Lower leg skin (tissue), 4 donors: ENCODE results near the gene LECT2. TPM values are rescaled to one million over a fixed set of nuclear protein-coding genes. Genes with fewer than 3 reads are reported as not detected.

Experiments
- DNase-seq, 2 donors: peaks; one replicate each; pipeline ENCODE4 v3.0.0-alpha.2; 2019; ENCODE audit warnings: low spot score in 2 of 2
- H3K4me3 ChIP-seq: fragments of 200-600 bp; sonication (generic); 2 replicates; pipeline ENCODE4 v1.5.1; 2017; ENCODE audit warnings: mild to moderate bottlenecking, low read depth; ENCODE audit not compliant: poor library complexity, severe bottlenecking
- POLR2A ChIP-seq, 2 donors: fragments of 450-650 bp; IDR thresholded peaks; one replicate each; pipeline ENCODE4 v1.6.1; 2016 to 2017; ENCODE audit warnings: antibody characterized with exemption in 2 of 2, mild to moderate bottlenecking in 1 of 2, moderate library complexity in 1 of 2
- WGBS, 2 donors: methylation state at CpG; one replicate each; pipeline ENCODE4 v1.1.5; 2018; 5-methylcytosine and 5-hydroxymethylcytosine counted together
- intact Hi-C: fragments of 100-400 bp; cut with DNase I; formaldehyde crosslinking; loops from one replicate; pipeline ENCODE4 v1.15.0; 2023; ENCODE audit warnings: low total_unique reads
- total RNA-seq, 4 donors: library from RNA; depleted of rRNA; stranded (reverse); fragments of >200 nt; gene quantifications; one replicate each; pipeline ENCODE4 v1.1.0, GENCODE V29; 2016
- TF ChIP-seq, protein P1 (sequence below), 3 donors: fragments of 450-650 bp; IDR thresholded peaks; one replicate each; pipeline ENCODE4 v1.5.1; 2016; ENCODE audit warnings: antibody characterized with exemption in 3 of 3, mild to moderate bottlenecking in 3 of 3, moderate library complexity in 2 of 3

Gene LECT2
- total RNA-seq, 4 donors from 2014 or later, result not detected

DNA sequence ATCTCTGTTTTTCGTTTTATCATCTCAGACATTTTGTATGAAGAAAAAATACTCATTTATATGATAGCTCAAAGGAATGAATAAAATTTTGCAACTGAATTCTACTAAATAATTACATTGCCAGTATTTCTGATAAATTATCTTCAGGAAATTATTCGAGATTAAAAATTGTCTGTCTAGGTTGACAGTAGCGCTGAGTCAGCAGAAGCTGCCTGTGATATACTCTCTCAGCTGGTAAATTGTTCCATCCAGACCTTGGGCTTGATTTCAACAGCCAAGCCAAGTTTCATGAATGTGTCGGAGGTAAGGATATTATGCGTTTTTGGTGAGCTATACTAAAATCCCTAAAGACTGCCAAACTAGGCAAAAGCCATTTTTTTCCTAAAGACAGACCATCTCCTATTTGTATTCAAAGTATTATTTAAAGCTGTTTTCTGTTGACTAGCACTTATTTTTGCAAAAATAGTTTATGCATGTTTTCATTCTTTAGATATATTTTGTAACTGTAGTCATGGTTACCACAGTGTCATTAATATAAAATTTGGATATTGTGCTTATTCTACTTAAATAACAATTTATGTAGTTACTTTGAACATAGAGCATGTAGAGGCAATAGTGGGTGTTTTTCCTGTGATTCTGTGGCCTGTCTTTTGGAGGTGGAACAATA, 17.4 kb downstream of the LECT2 start:
- H3K4me3 ChIP-seq, result no peak overlapping the region
- 80 to 85% methylated on average over 5 of the region's 5 CpGs for WGBS, 2 donors
- TF ChIP-seq, protein P1, sequence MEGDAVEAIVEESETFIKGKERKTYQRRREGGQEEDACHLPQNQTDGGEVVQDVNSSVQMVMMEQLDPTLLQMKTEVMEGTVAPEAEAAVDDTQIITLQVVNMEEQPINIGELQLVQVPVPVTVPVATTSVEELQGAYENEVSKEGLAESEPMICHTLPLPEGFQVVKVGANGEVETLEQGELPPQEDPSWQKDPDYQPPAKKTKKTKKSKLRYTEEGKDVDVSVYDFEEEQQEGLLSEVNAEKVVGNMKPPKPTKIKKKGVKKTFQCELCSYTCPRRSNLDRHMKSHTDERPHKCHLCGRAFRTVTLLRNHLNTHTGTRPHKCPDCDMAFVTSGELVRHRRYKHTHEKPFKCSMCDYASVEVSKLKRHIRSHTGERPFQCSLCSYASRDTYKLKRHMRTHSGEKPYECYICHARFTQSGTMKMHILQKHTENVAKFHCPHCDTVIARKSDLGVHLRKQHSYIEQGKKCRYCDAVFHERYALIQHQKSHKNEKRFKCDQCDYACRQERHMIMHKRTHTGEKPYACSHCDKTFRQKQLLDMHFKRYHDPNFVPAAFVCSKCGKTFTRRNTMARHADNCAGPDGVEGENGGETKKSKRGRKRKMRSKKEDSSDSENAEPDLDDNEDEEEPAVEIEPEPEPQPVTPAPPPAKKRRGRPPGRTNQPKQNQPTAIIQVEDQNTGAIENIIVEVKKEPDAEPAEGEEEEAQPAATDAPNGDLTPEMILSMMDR (IDR thresholded peaks at IDR 0.05), result no peak
- no peak for TF ChIP-seq POLR2A (IDR thresholded peaks at IDR 0.05)
- intact Hi-C loops, result no loop called here
- no peak for DNase-seq

DNA sequence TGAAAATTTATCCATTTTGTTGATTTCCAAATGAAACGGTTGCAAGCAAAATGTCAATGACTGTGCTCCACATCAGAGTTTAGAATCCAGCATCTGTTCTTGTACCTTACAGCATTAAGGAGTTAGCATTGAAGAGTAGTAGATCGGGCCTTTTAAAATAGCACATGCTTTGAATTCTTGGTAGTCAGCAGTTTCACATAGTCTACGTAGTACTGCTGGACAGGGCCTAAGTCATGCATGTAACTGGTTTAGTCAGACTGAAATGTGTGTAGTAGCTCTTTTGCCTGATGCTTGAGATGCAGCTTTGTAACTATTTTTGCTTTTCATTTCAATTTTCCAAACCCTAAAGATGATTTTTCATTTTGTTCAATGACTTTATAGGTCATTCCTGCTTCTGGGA, 19.8 kb downstream of the LECT2 start:
- DNase-seq, result no peak
- no peak for TF ChIP-seq POLR2A (IDR thresholded peaks at IDR 0.05)
- TF ChIP-seq, protein P1 (IDR thresholded peaks at IDR 0.05), result no peak
- intact Hi-C loops, result no loop called here
- WGBS, 2 donors, result 74 to 75% methylated on average over 3 of the region's 3 CpGs
- no peak overlapping the region for H3K4me3 ChIP-seq

DNA sequence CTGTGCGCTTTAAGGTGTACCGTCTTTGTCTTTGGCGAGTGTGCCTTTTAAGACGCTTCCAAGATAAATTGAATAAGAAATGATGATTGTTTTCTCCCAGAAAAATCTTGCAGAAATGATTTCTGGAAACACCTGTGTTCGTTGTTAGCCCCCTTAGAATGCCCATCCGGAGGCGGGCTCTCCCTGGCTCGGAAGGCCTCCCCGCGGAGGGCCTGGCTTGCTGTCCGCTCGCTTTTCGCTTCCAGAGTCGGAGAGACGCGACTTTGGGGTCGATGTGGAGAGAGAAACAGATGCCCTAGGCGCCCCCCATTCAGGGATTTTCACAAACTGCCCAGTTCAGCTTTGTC, 23.9 kb downstream of the LECT2 start:
- no peak for TF ChIP-seq POLR2A (IDR thresholded peaks at IDR 0.05)
- TF ChIP-seq, protein P1 (IDR thresholded peaks at IDR 0.05), result no peak
- no peak for DNase-seq
- H3K4me3 ChIP-seq, result no peak overlapping the region
- intact Hi-C loops, result no loop called here
- 58 to 69% methylated on average over 18 of the region's 18 CpGs for WGBS, 2 donors

DNA sequence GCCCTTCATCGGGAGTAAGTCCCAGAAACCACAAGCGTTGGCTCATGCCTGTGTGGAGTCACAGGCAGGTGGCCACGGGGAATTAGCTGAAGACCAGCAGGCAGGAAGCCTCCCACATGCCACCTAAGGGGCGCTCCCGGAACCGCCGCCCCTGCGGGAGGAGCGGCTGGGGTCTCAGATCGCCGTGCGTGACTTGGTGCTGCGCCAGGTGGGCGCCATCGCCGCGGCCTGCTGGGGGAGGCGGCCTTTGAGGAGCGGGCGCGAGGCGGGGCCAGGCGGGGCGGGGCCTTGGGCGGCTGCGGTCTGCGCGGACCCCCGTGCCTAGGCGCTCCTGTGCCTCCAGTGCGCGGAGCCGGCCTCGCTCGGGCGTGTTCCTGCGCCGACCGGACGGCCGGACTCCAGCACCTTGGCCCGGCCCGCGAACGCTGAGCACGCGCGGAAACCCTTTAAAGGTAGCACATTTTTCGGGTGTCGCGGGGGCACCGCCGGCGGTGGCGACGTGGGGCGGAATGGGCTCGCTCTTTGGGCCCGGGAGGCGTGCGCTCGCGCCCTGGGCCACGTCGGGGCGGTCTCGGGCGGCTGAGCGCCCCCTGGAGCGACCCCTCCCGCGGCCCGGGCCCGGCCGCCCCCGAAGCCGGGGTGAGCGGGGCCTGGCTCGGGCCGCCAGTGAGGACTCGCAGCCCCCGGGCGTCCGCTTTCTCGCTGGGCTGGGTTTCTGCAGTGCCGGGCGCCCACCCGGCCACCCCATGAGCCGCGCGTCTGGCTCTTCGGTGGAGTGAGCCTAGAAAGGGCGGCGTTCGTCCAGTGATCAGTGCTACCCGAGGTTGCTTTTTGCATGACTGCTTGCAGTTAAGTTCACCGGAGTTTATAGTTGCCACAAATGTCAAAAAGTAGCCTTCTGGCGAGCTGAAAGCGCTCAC, 24.5 kb downstream of the LECT2 start:
- H3K4me3 ChIP-seq, result no peak overlapping the region
- no peak for DNase-seq
- WGBS, 2 donors, result 10 to 13% methylated on average over 24 to 43 of the region's 99 CpGs
- intact Hi-C loops, result no loop called here
- TF ChIP-seq, protein P1 (IDR thresholded peaks at IDR 0.05), result no peak
- no peak for TF ChIP-seq POLR2A (IDR thresholded peaks at IDR 0.05)

DNA sequence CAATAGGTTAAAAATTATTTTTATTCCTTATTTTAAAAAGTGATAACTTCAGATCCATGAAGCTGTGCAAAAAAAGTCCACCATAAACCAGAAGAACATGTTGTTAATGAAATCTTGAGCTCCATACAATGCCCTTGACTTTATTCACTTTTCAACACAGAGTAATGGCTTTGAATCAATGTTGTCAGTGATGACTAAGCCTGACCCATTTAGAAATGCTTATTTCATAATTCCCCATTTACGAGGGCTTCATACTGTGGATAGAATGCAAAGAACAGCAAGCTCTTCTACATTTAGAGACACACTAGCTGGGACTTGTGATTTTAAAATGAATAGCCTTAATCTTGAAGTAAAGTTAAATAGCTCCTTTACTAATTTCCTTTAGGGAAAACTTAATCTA, 33.4 kb downstream of the LECT2 start:
- intact Hi-C loops, result no loop called here
- no peak overlapping the region for H3K4me3 ChIP-seq
- TF ChIP-seq, protein P1 (IDR thresholded peaks at IDR 0.05), result no peak
- no peak for TF ChIP-seq POLR2A (IDR thresholded peaks at IDR 0.05)
- 19 to 32% methylated on average over 1 of the region's 1 CpG for WGBS, 2 donors
- DNase-seq, result no peak
